HepG2 (cell line): ENCODE measurements around the gene HSP90AB1. TPM values are rescaled to one million over a fixed set of nuclear protein-coding genes. Genes with fewer than 3 reads are reported as not detected.
A peak's percentile ranks its signal among the peaks of the same experiment; 100 is the strongest.

Experiments
- ERF ChIP-seq: IDR thresholded peaks from 2 replicates; pipeline ENCODE4 v1.6.1; 2018; ENCODE audit warnings: missing biosample characterization, missing genetic modification reagents
- FOSL2 ChIP-seq: sonication (generic); formaldehyde crosslinking; IDR thresholded peaks from 2 replicates; pipeline ENCODE4 v1.4.0; 2020; ENCODE audit warnings: missing genetic modification reagents
- LBX2 ChIP-seq: sonication (generic); formaldehyde crosslinking; IDR thresholded peaks from 2 replicates; pipeline ENCODE4 v1.5.0; 2020; ENCODE audit warnings: missing genetic modification reagents, mild to moderate bottlenecking, borderline replicate concordance
- NRL ChIP-seq: sonication (generic); formaldehyde crosslinking; IDR thresholded peaks from 2 replicates; pipeline ENCODE4 v1.5.0; 2020; ENCODE audit warnings: missing genetic modification reagents, mild to moderate bottlenecking, moderate library complexity, borderline replicate concordance
- PATZ1 ChIP-seq: sonication (generic); formaldehyde crosslinking; IDR thresholded peaks from 2 replicates; pipeline ENCODE4 v1.4.0; 2020; ENCODE audit warnings: missing genetic modification reagents
- PHB2 ChIP-seq: fragments of 450-650 bp; IDR thresholded peaks from 2 replicates; pipeline ENCODE4 v1.6.1; 2018; ENCODE audit not compliant: partially characterized antibody
- PPARG ChIP-seq: conservative IDR thresholded peaks from 2 replicates; pipeline ENCODE4 v1.6.1; 2016; ENCODE audit warnings: missing biosample characterization, missing genetic modification reagents
- SAP130 ChIP-seq: IDR thresholded peaks from 2 replicates; pipeline ENCODE4 v1.6.1; 2016; ENCODE audit warnings: low read depth
- TEAD3 ChIP-seq: optimal IDR thresholded peaks from 2 replicates; pipeline ENCODE3; 2016; ENCODE audit warnings: borderline replicate concordance
- THAP9 ChIP-seq: sonication (generic); formaldehyde crosslinking; IDR thresholded peaks from 2 replicates; pipeline ENCODE4; 2020; ENCODE audit warnings: missing genetic modification reagents, mild to moderate bottlenecking, borderline replicate concordance
- ZBTB25 ChIP-seq: IDR thresholded peaks from 2 replicates; pipeline ENCODE4 v1.6.1; 2018; ENCODE audit warnings: missing genetic modification reagents
- ZNF138 ChIP-seq: sonication (generic); formaldehyde crosslinking; IDR thresholded peaks from 2 replicates; pipeline ENCODE4 v1.5.0; 2020; ENCODE audit warnings: mild to moderate bottlenecking, low read depth, missing genetic modification reagents
- ZNF30 ChIP-seq: sonication (generic); formaldehyde crosslinking; IDR thresholded peaks from 2 replicates; pipeline ENCODE4 v1.5.0; 2020; ENCODE audit warnings: mild to moderate bottlenecking, missing genetic modification reagents
- ZNF317 ChIP-seq: sonication (generic); formaldehyde crosslinking; IDR thresholded peaks from 2 replicates; pipeline ENCODE4 v1.5.0; 2020; ENCODE audit warnings: mild to moderate bottlenecking, missing genetic modification reagents
- ZNF788 ChIP-seq: sonication (generic); formaldehyde crosslinking; IDR thresholded peaks from 2 replicates; pipeline ENCODE4 v1.5.0; 2020; ENCODE audit warnings: mild to moderate bottlenecking, missing genetic modification reagents, borderline replicate concordance
- ZXDC ChIP-seq: sonication (generic); formaldehyde crosslinking; IDR thresholded peaks from 2 replicates; pipeline ENCODE4 v1.5.0; 2020; ENCODE audit warnings: mild to moderate bottlenecking, missing genetic modification reagents
- polyA plus RNA-seq, 8 experiments: library from polyadenylated mRNA; depleted of rRNA in 3 of 8; stranded (reverse) in 7 of 8; unstranded in 1 of 8; fragments of >200 nt; fragmentation: Illumina TruSeq in 4 of 8; extraction: Trizol in 4 of 8; gene quantifications; 2 replicates each; pipeline versions ENCODE4 v1.2.1 to v1.2.3, GENCODE V29; 2011 to 2016; ENCODE audit warnings: low read depth in 4 of 8, missing spikeins in 1 of 8, mixed read lengths in 1 of 8; ENCODE audit not compliant: insufficient read depth in 1 of 8
- total RNA-seq, 5 experiments: library from RNA; depleted of rRNA; stranded (reverse); fragments of >200 nt; fragmentation: Illumina TruSeq; extraction: Trizol; gene quantifications; 2 replicates each; pipeline ENCODE4 v1.2.3, GENCODE V29; 2016; ENCODE audit warnings: low read depth in 1 of 5
- TF ChIP-seq, protein P1 (sequence below): sonication (generic); formaldehyde crosslinking; IDR thresholded peaks from 2 replicates; pipeline ENCODE4 v1.9.0; 2022; ENCODE audit warnings: low read depth, missing genetic modification reagents

HSP90AB1 gene
- total and polyA plus RNA-seq, 2 of the 13 experiments (the other 11 are each of a cell fraction or from before 2014, with no cell fraction given): 1,325 to 1,472 TPM

DNA sequence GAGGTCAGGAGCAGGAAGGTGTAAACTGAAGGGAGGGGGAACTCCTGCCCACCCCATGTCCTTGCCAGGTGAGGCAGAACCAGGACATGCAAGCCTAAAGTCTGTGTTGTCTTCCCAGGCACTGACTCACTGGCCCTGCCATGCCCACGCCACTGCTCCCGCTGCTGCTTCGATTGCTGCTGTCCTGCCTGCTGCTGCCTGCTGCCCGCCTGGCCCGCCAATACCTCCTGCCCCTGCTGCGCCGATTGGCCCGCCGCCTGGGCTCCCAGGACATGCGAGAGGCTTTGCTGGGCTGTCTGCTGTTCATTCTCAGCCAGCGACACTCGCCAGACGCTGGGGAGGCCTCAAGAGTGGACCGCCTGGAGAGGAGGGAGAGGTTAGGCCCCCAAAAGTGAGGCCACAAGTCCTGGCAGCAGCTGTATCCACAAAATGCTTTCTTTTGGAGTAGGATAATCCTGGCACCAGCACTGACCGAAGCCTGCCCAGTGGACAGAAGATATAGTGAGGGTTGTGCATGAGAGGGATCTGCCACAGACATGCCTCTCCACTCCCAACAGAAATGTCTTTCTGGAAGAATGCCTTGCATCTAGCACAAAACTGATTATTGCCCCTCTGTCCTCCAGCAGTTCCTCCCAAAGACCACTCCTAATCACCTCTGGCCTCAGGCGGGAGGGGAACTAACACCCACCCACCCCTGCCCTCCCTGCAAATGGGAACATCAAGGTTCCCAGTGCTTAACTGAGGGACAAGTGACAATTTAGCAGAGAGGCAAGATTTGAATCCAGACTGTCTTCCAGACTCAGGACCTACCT is 29.4 kb upstream of the HSP90AB1 start (continued):
- TF ChIP-seq THAP9 (CRISPR knock-in tag) (0 out of 2 replicates have a peak, but pooled peaks have one; percentile 40), PHB2 (no peak), PPARG (CRISPR knock-in tag) (no peak), NRL (CRISPR knock-in tag) (peak; percentile 91), ZXDC (no peak), ZBTB25 (no peak), TEAD3 (CRISPR knock-in tag) (peak; percentile 53), ZNF788 (CRISPR knock-in tag) (peak; percentile 84), ZNF317 (CRISPR knock-in tag) (0 out of 2 replicates have a peak, but pooled peaks have one; percentile 15), PATZ1 (CRISPR knock-in tag) (peak; percentile 29; the same call in 1 of the 2 replicates), SAP130 (CRISPR knock-in tag) (peak; percentile 35), ERF (CRISPR knock-in tag) (peak; percentile 72; the same call in 1 of the 2 replicates), ZNF138 (CRISPR knock-in tag) (peak; percentile 82; the same call in 1 of the 2 replicates), LBX2 (CRISPR knock-in tag) (peak; percentile 55; the same call in 1 of the 2 replicates), ZNF30 (CRISPR knock-in tag) (0 out of 2 replicates have a peak, but pooled peaks have one; percentile 84), FOSL2 (peak; percentile 42)
- TF ChIP-seq, protein P1, sequence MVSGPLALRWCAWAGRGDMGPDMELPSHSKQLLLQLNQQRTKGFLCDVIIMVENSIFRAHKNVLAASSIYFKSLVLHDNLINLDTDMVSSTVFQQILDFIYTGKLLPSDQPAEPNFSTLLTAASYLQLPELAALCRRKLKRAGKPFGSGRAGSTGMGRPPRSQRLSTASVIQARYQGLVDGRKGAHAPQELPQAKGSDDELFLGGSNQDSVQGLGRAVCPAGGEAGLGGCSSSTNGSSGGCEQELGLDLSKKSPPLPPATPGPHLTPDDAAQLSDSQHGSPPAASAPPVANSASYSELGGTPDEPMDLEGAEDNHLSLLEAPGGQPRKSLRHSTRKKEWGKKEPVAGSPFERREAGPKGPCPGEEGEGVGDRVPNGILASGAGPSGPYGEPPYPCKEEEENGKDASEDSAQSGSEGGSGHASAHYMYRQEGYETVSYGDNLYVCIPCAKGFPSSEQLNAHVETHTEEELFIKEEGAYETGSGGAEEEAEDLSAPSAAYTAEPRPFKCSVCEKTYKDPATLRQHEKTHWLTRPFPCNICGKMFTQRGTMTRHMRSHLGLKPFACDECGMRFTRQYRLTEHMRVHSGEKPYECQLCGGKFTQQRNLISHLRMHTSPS (CRISPR knock-in tag): peak; percentile 87
